Ishikawa (cell line): ENCODE data around the gene PLD1.

Experiments
- CEBPB ChIP-seq: IDR thresholded peaks from 2 replicates; pipeline ENCODE4 v1.6.1; 2012
- CREB1 ChIP-seq: IDR thresholded peaks from 2 replicates; pipeline ENCODE4 v1.6.1; 2012; ENCODE audit warnings: low read depth
- EGR1 ChIP-seq: IDR thresholded peaks from 2 replicates; pipeline ENCODE4 v1.6.1; 2012
- EP300 ChIP-seq: IDR thresholded peaks from 2 replicates; pipeline ENCODE4 v1.6.1; 2012; ENCODE audit warnings: borderline replicate concordance
- FOXM1 ChIP-seq: IDR thresholded peaks from 2 replicates; pipeline ENCODE4 v1.6.1; 2012; ENCODE audit warnings: low read depth, borderline replicate concordance
- MAX ChIP-seq: IDR thresholded peaks from 2 replicates; pipeline ENCODE4 v1.6.1; 2012
- NFIC ChIP-seq: IDR thresholded peaks from 2 replicates; pipeline ENCODE4 v1.6.1; 2012
- RAD21 ChIP-seq: IDR thresholded peaks from 2 replicates; pipeline ENCODE4 v1.6.1; 2012; ENCODE audit warnings: low read depth
- REST ChIP-seq: IDR thresholded peaks from 2 replicates; pipeline ENCODE4 v1.6.1; 2012; ENCODE audit warnings: low read depth, mild to moderate bottlenecking
- TAF1 ChIP-seq: IDR thresholded peaks from 2 replicates; pipeline ENCODE4 v1.6.1; 2012; ENCODE audit warnings: low read depth, mild to moderate bottlenecking
- TCF12 ChIP-seq: IDR thresholded peaks from 2 replicates; pipeline ENCODE4 v1.6.1; 2012; ENCODE audit warnings: low read depth
- TEAD4 ChIP-seq: IDR thresholded peaks from 2 replicates; pipeline ENCODE4 v1.6.1; 2012
- USF1 ChIP-seq: IDR thresholded peaks from 2 replicates; pipeline ENCODE4 v1.6.1; 2012
- YY1 ChIP-seq: IDR thresholded peaks from 2 replicates; pipeline ENCODE4 v1.6.1; 2012; ENCODE audit warnings: low read depth
- ZBTB7A ChIP-seq: IDR thresholded peaks from 2 replicates; pipeline ENCODE4 v1.6.1; 2012; ENCODE audit warnings: low read depth

Gene PLD1

GRCh38 chr3:171636666-171637065 is 173.6 kb downstream of the PLD1 start:
- TF ChIP-seq USF1 (no peak), TEAD4 (no peak), NFIC (no peak), ZBTB7A (no peak), MAX (no peak), TCF12 (no peak), EP300 (no peak), EGR1 (no peak), RAD21 (no peak), FOXM1 (no peak)

- no peak for TF ChIP-seq RAD21
- TF ChIP-seq MAX = no peak
- TF ChIP-seq NFIC = no peak
- TF ChIP-seq YY1 = no peak
- TF ChIP-seq TAF1 = no peak
- TF ChIP-seq ZBTB7A = no peak
- TF ChIP-seq FOXM1 = no peak
- TF ChIP-seq TEAD4 = no peak
- no peak for TF ChIP-seq EGR1
- no peak for TF ChIP-seq CEBPB
- no peak for TF ChIP-seq CREB1
- TF ChIP-seq TCF12 = no peak
- TF ChIP-seq REST = no peak
- TF ChIP-seq EP300 = no peak
- no peak for TF ChIP-seq USF1
Observed at GRCh38 chr3:171632766-171633165, 177.5 kb downstream of the PLD1 start.

- TF ChIP-seq REST (no peak), ZBTB7A (no peak), EGR1 (no peak), NFIC (no peak), YY1 (no peak), TCF12 (no peak), CEBPB (no peak), TAF1 (no peak), USF1 (no peak), FOXM1 (no peak), CREB1 (no peak), TEAD4 (no peak), EP300 (no peak), MAX (no peak), RAD21 (no peak)
Observed at GRCh38 chr3:171622126-171622525, 188.2 kb downstream of the PLD1 start.

- TF ChIP-seq USF1 (peak; percentile 63), NFIC (no peak), TEAD4 (peak; percentile 33; the same call in 1 of the 2 replicates), EP300 (peak; percentile 34; the same call in 1 of the 2 replicates)
Observed at GRCh38 chr3:171620825-171621434, 189.4 kb downstream of the PLD1 start.

GRCh38 chr3:171616798-171617197 is 193.5 kb downstream of the PLD1 start:
- TF ChIP-seq NFIC (no peak), TCF12 (no peak), CEBPB (no peak), USF1 (no peak), CREB1 (no peak), RAD21 (no peak), ZBTB7A (no peak), TAF1 (no peak), MAX (no peak), EGR1 (no peak), TEAD4 (no peak), YY1 (no peak), REST (no peak), FOXM1 (no peak), EP300 (no peak)
